ENCODE measurements around the gene VAC14.

The VAC14 gene

DNA sequence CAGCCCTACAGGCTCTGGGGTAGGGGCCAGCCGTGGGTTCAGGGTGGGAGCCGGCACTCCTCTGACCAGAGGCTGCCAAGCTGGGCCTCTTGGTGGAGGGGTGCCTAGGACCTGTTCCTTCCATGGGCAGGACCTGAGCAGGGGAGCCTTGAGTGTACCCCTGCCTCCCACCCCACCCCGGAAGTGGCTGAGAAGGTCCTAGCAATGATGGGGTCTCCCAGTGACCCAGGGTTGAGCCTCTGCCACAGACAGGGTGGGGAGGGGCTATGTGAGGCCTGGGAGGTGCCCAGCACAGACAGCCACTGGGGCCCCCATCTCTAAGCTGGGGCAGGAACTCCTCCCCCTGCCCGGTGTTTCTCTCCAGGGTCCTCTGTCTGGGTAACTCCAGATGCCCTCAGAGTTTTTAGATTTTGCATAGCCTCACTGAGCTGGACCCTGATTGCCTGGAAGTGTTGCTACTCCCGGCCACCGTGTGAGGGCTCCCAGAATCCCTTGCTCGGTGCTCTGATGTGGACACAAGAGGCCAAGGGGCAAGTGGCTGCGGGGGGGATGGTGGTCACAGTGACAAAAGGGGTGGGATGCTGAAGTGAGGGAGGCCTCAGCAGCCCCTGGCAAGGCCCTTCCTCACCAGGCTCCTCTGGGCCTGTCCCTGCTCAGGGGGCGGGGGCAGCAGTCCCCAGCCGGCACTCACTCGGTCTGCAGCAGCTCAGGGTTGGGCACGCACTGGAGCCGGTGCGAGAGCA, 108.7 kb downstream of the VAC14 start:
- in situ Hi-C loops (cut with HindIII; ENCODE audit: low sequenced_read_pairs) = no loop called here
- TF ChIP-seq, protein P1, sequence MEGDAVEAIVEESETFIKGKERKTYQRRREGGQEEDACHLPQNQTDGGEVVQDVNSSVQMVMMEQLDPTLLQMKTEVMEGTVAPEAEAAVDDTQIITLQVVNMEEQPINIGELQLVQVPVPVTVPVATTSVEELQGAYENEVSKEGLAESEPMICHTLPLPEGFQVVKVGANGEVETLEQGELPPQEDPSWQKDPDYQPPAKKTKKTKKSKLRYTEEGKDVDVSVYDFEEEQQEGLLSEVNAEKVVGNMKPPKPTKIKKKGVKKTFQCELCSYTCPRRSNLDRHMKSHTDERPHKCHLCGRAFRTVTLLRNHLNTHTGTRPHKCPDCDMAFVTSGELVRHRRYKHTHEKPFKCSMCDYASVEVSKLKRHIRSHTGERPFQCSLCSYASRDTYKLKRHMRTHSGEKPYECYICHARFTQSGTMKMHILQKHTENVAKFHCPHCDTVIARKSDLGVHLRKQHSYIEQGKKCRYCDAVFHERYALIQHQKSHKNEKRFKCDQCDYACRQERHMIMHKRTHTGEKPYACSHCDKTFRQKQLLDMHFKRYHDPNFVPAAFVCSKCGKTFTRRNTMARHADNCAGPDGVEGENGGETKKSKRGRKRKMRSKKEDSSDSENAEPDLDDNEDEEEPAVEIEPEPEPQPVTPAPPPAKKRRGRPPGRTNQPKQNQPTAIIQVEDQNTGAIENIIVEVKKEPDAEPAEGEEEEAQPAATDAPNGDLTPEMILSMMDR (IDR thresholded peaks at IDR 0.05; ENCODE audit: low read depth, low read length, missing control alignments) = no peak
- DNase-seq (ENCODE audit: low read depth) = no peak
- H3K4me3 ChIP-seq (ENCODE audit: low read depth, low read length) = no peak overlapping the region

DNA sequence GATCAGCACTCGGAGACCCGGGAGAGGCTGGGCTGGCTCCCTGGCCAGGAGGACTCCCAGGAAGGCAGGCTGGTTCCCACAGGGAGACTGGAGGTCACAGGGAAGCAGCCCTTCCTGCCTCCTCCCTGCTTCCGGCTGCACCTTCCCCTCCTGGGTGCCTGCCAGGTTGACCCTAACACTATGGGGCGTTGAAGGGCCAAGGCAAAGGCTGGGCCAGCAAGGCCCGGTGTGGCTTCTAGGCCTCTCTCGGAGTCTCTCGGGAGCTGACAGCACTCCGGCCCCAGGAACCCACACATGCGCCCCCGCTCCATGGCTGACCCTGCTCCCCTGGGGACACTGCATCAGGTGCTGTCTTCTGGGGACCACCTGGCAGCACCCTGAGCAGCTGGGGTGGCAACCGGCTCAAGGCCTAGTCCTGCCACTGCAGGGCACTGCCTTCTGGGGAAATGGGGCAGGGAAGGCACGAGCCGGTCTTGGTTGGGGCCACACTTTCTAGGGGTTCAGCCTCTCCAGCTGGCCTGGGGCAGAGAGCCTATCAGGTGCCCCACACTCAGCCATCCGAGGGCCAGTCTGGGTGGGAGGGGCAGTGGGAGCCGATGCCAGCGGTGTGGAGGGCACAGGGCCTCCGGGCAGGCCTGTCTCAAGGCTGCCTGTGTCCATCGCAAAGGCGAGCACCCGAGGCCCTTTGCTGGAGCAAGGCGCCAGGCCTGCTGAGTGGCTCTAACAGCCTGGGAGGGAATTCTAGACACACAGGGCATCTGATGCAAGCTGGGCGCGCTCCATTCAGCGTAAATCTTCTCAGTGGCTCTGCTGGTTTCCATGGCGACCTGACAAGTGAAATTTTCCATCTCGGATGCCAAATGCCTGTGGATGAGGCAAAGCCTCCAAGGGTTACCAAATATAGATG, 109.5 kb downstream of the VAC14 start:
- in situ Hi-C loops (cut with HindIII; ENCODE audit: low sequenced_read_pairs) = no loop called here
- TF ChIP-seq, protein P1 (IDR thresholded peaks at IDR 0.05; ENCODE audit: low read depth, low read length, missing control alignments) = no peak
- H3K4me3 ChIP-seq (ENCODE audit: low read depth, low read length) = no peak overlapping the region
- peak; percentile 98 for DNase-seq (ENCODE audit: low read depth)

DNA sequence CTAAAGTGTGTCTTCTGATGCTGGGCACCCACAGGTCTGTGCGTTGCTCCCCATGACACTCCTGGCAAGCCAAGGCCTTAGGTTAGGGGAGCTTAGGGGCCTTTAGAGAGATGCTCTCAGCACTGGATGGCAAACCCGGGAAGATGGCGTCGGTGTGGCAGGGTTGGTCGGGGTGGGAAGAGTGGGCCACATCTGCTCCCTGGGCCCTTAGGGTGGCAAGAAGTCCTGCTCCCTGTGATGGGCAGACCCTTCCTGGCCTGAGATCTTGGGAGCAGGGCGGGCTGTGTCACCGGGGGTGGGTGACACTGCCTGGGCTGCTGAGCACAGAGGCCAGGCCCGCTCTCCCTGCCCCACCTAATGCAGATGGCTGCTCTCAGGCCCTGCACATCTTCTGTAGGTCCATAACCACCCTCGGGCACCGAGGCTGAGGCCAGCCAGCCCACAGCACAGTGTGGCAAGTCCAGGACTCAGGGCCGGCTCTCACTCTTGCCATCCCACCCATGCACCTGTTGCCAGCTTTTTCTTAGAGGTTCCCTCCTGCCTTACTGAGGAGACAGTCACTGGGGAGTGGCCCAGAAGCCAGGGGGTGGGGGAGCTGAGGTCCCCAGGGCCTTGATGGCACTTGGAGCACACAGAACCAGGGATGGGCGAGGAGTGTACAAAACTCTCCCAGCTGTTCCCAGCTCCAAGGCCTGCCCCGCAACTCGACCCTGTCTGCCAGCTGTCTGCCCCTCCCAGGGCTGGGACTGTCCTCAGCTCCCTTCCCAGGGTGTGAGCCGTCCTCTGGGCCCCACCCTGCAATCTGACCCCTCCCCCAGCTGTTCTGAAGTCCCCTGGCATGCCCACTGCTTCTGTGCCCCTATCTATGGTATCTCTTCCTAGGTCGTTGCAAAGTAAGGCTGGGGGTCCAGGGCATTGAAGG, 110.7 kb downstream of the VAC14 start:
- TF ChIP-seq, protein P1 (IDR thresholded peaks at IDR 0.05; ENCODE audit: low read depth, low read length, missing control alignments) = no peak
- no peak for DNase-seq (ENCODE audit: low read depth)
- in situ Hi-C loops (cut with HindIII; ENCODE audit: low sequenced_read_pairs) = no loop called here
- no peak overlapping the region for H3K4me3 ChIP-seq (ENCODE audit: low read depth, low read length)

DNA sequence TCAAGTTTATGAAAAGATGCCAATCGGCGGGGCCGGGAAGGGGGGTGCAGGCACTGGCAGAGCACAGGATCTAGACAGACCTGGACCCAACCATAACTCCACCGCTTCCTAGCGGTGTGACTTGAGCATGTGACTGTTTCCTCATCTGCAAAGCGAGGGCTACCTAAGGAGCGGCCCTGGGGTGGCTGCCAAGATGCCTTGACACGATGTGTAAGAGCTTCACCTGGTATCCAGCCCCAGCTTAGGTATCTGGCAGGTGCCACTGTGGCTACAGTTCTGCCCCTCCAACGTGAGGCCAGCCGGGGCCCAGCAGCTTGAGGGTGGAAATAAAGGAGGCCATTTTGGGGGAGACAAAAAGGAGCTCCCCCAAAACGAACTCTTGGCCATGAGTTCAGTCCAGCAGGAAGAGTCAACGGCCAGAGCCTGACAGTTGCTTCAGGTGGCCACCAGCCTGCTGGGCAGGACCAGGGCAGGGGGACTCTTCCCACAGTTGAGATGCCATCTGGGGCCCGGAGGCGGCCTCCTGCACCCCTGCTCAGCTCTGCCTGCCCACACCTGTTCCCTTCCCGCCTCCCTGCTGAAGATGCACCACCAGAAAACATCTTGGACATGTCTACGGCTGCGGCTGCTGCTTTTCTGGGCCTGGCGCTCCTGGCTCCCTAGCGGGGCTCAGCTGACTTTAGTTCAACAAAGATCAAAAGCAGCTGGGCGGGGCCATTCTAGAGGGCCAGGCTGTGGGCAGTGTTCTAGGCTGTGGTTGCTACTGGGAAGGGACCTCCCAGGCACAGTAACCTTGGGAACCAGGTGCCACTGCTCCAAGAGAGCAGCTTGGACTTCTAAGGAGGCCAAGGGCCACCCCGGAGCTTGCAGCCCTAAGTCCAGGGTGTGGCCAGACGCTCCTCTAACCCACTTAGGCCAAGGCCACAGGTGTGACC, 111.7 kb downstream of the VAC14 start:
- TF ChIP-seq, protein P1 (IDR thresholded peaks at IDR 0.05; ENCODE audit: low read depth, low read length, missing control alignments) = no peak
- DNase-seq (ENCODE audit: low read depth) = no peak
- no peak overlapping the region for H3K4me3 ChIP-seq (ENCODE audit: low read depth, low read length)
- in situ Hi-C loops (cut with HindIII; ENCODE audit: low sequenced_read_pairs) = no loop called here

DNA sequence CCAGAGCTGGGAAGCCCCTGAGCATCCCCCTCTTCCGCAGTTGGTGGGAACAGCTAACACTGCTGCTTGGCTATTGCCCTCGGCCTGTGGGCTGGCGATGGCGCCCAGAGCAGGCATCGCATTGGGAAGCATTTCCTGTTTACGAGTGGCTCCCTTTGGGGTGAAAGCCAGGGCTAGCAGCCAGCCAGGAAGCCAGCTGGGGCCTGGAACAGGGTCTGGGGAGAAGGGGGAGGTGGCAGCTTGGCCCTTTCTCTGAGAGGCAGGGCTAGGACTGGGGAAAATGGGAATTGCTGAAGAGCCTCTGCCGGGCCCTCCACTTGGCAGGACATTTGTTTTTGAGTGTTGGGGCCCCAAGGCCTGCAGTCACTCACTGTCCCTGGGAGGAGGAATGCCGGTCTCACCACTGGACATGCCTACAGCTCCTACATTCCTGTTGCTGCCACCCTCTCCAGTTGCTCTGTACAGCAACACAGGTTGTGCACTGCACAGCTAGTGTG, 112.7 kb downstream of the VAC14 start:
- H3K4me3 ChIP-seq (ENCODE audit: low read depth, low read length) = no peak overlapping the region
- in situ Hi-C loops (cut with HindIII; ENCODE audit: low sequenced_read_pairs) = no loop called here
- TF ChIP-seq, protein P1 (IDR thresholded peaks at IDR 0.05; ENCODE audit: low read depth, low read length, missing control alignments) = no peak
- peak; percentile 28 for DNase-seq (ENCODE audit: low read depth)

Data from astrocyte of the cerebellum (primary cell).